Activated T-cell treated with anti-CD3 and anti-CD28 coated beads for 24 hours (primary cell): ENCODE results near the gene CD276.

Experiments used
- DNase-seq: peaks from one replicate; pipeline ENCODE4 v3.0.0-alpha.2; 2020; ENCODE audit warnings: low read depth

The CD276 gene

GRCh38 chr15:73747847-73748590, 63.8 kb downstream of the CD276 start:
- DNase-seq = no peak

- no peak for DNase-seq
Observed at GRCh38 chr15:73748730-73749129, 64.5 kb downstream of the CD276 start.

- DNase-seq = no peak
Observed at GRCh38 chr15:73749533-73749932, 65.3 kb downstream of the CD276 start.

GRCh38 chr15:73749971-73750370, 65.8 kb downstream of the CD276 start:
- DNase-seq = no peak

- no peak for DNase-seq
Observed at GRCh38 chr15:73750438-73750837, 66.3 kb downstream of the CD276 start.

- no peak for DNase-seq
Observed at GRCh38 chr15:73750951-73751350, 66.8 kb downstream of the CD276 start.

- DNase-seq = no peak
Observed at GRCh38 chr15:73751511-73751898, 67.3 kb downstream of the CD276 start.

GRCh38 chr15:73751899-73752805, 68.0 kb downstream of the CD276 start:
- DNase-seq = no peak

GRCh38 chr15:73752806-73753193, 68.6 kb downstream of the CD276 start:
- DNase-seq = no peak

GRCh38 chr15:73753250-73754130, 69.3 kb downstream of the CD276 start, which contains the start of gene INSYN1:
TSS of gene INSYN1 (minus strand) at chr15:73753351. CDS start at chr15:73751130, 2,221 bp downstream.
- DNase-seq = no peak

GRCh38 chr15:73754461-73754860, 70.3 kb downstream of the CD276 start:
- no peak for DNase-seq

GRCh38 chr15:73755481-73755880, 71.3 kb downstream of the CD276 start:
- no peak for DNase-seq

GRCh38 chr15:73755946-73756345, 71.8 kb downstream of the CD276 start:
- DNase-seq = no peak

- no peak for DNase-seq
Observed at GRCh38 chr15:73756390-73756789, 72.2 kb downstream of the CD276 start.

- no peak for DNase-seq
Observed at GRCh38 chr15:73756947-73757513, 72.8 kb downstream of the CD276 start.

GRCh38 chr15:73757571-73757970, 73.4 kb downstream of the CD276 start:
- DNase-seq = no peak

- DNase-seq = no peak
Observed at GRCh38 chr15:73758461-73758860, 74.3 kb downstream of the CD276 start.

- DNase-seq = no peak
Observed at GRCh38 chr15:73760330-73761329, 76.4 kb downstream of the CD276 start.

GRCh38 chr15:73763931-73764330, 79.7 kb downstream of the CD276 start:
- DNase-seq = no peak
